H7 (cell line): Measurements from ENCODE around the gene MIA2. TPM values are rescaled to one million over a fixed set of nuclear protein-coding genes. Genes with fewer than 3 reads are reported as not detected.
"Not testable (repeated sequence)": the region's sequence is repeated elsewhere in the genome, so short reads cannot be mapped to it uniquely, and the experiment has no call there.

Experiments
- DNase-seq: peaks from one replicate; pipeline ENCODE4 v3.0.0; 2012
- H3K27me3 ChIP-seq: 2 replicates; pipeline ENCODE4 v1.6.0; 2011; ENCODE audit warnings: mild to moderate bottlenecking, low read length; ENCODE audit not compliant: control insufficient read depth, insufficient read depth
- H3K36me3 ChIP-seq: replicated peaks from 2 replicates; pipeline ENCODE4 v1.5.1; 2011; ENCODE audit warnings: low read length; ENCODE audit not compliant: control insufficient read depth, insufficient read depth
- H3K4me3 ChIP-seq: 2 replicates; pipeline ENCODE4 v1.5.1; 2011; ENCODE audit warnings: low read depth, mild to moderate bottlenecking, control low read depth, low read length, moderate library complexity; ENCODE audit not compliant: insufficient read depth
- total RNA-seq: library from RNA; depleted of rRNA; stranded (reverse); fragments of >200 nt; shearing (Covaris generic); gene quantifications from 2 replicates; pipeline ENCODE4 v1.2.3, GENCODE V29; 2014

MIA2 gene
- total RNA-seq, 1 experiment from 2014 or later, result 11.0 TPM

GRCh38 chr14:39272918-39273317 lies 39.2 kb downstream of the MIA2 start:
- no peaks in the 10 kb centered on the region for H3K36me3 ChIP-seq
- DNase-seq, result no peak

DNA sequence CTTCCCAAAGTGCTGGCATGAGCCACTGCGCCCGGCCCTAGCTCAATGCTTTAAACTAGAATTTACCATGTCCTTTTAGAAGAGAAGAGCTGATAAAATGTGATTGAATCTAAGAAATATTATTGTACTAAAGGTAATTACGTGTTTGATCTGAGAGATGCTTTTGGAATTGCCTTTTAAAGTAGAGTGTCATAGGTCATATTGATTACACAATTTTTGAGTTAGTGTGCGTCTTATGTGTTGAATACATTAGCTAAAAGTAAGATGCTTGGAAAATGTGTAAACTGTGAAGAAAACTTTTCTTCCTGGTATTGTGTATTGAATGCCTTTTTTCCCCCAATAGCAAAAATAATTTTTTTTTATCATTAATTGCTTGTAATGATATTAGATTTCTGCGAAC lies 41.7 kb downstream of the MIA2 start:
- Histone ChIP-seq H3K4me3 (no peak overlapping the region), H3K36me3 (no peaks in the 10 kb centered on the region; the same call in 1 of the 2 replicates), H3K27me3 (no peaks in the 10 kb centered on the region)
- DNase-seq, result no peak

More at GRCh38 chr14:39272918-39273317, 39.2 kb downstream of the MIA2 start:
- Histone ChIP-seq H3K27me3 (no peaks in the 10 kb centered on the region), H3K4me3 (no peak overlapping the region)

DNA sequence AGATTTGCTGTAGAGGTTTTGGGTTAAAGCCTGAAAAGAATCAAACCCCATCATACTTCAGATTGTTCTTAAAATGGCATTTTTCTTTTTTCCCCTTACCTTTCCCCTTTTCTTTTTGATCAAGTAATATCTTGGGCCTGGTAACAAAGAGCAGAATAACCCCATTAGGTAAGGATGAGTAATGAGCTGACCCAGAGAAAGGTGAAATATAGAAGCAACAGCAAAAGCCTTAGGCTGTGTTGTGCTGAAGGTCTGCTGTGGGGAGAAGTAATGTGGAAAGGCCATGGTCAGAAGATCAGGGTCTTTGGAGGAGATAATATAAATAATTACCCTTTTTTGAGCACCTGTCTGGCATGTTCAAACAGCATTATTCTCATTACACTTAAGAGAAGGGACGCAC lies 42.3 kb downstream of the MIA2 start:
- Histone ChIP-seq H3K27me3 (no peaks in the 10 kb centered on the region), H3K36me3 (no peaks in the 10 kb centered on the region; the same call in 1 of the 2 replicates), H3K4me3 (no peak overlapping the region)
- no peak for DNase-seq

DNA sequence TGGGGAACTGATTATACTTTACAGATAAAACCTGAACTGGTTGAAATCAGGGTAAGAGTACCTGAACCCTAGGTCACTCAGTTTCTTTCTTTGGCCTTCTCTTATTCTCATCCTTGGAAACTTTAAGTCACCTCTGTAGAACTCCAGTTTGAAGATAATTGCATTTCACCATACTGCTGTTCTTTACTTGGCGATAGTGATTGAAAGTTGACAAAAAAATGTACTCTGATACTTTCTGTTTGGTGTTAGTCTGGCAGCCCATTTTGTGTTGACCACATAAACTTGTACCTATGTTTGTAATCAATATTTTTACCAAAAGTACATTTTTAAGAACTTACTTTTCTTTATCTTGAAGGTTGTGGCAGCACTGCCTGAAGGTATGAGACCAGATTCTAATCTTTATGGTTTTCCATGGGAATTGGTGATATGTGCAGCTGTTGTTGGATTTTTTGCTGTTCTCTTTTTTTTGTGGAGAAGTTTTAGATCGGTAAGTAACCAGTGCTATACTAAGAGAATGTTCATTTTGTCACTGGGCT lies 42.9 kb downstream of the MIA2 start:
- H3K4me3 ChIP-seq, result no peak overlapping the region
- DNase-seq, result no peak
- H3K36me3 ChIP-seq, result no peaks in the 10 kb centered on the region; the same call in 1 of the 2 replicates
- no peaks in the 10 kb centered on the region for H3K27me3 ChIP-seq

DNA sequence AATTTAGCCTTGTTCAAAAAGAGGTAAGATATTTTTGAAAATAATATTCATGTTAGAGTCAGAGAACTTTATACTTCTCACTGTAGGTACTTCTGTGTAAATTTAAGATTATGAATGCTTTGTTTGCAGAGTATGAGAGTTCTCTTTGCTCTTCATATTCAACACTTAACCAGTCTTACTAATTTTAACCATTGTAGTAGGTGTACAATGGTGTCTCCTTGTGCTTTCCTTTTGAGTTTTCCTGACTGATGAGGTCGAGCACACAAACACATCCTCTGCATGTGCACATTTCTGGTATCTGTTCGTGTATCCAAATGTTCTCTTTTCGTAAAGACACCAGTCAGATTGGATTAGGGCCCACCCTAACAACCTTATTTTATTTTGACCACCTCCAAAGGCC lies 45.8 kb downstream of the MIA2 start:
- no peak for DNase-seq
- Histone ChIP-seq H3K36me3 (no peaks in the 10 kb centered on the region; the same call in 1 of the 2 replicates), H3K4me3 (no peak overlapping the region)

DNA sequence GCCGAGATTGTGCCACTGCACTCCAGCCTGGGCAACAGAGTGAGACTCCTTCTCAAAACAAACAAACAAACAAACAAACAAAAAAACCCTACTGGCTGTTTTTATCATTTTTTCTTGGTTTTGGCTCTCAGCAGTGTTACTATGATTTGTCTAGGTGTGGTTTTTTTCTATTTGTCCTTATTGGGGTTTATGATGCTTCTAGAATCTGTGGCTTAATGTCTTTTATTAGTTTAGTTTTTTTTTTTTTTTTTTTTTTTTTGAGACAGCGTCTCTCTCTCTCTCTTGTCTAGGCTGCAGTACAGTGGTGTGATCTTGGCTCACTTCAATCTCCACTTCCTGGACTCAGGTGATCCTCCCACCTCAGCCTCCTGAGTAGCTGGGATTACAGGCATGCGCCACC lies 47.0 kb downstream of the MIA2 start:
- not testable (repeated sequence) for DNase-seq, H3K27me3 ChIP-seq, H3K36me3 ChIP-seq, H3K4me3 ChIP-seq

More for the DNA sequence above, 45.8 kb downstream of the MIA2 start:
- H3K27me3 ChIP-seq, result no peaks in the 10 kb centered on the region

DNA sequence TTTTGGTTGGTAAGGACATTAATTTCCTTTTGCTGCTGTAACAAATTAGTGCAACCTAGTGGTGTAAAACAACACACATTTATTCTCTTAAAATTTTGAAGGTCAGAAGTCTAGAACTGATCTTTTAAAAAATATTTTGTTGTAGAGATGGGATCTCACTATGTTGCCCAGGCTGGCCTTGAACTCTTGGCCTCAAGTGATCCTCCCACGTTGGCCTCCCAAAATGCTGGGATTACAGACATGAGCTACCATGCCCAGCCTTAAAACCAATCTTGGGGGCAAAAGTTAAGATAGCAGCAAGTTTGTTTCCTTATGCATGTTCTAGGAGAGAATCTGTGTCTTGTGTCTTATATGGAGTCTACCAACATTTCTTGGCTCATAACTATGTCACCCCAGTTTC lies 55.8 kb downstream of the MIA2 start:
- Histone ChIP-seq H3K27me3 (no peaks in the 10 kb centered on the region), H3K4me3 (no peak overlapping the region), H3K36me3 (no peaks in the 10 kb centered on the region; the same call in 1 of the 2 replicates)
- no peak for DNase-seq

DNA sequence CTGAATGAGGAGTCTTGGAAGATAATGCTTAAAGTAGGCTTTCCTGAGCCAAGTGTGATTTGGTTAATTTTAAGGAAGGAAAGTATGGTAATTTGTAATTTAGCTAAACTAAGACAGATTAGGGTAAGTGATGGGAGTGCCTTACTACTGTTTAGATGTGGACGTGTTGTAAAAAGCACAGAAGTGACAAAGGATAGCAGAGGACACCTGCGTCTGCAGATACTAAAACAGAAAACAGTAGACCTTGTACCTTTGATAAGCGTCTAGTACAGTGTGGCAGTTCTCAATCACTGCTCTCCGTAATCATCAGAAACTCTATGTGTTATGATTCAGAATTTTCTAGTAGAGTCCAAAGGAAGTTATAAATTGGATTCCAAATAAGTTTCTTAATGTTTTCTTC lies 58.0 kb downstream of the MIA2 start:
- H3K36me3 ChIP-seq, result no peaks in the 10 kb centered on the region; the same call in 1 of the 2 replicates
- no peak for DNase-seq

DNA sequence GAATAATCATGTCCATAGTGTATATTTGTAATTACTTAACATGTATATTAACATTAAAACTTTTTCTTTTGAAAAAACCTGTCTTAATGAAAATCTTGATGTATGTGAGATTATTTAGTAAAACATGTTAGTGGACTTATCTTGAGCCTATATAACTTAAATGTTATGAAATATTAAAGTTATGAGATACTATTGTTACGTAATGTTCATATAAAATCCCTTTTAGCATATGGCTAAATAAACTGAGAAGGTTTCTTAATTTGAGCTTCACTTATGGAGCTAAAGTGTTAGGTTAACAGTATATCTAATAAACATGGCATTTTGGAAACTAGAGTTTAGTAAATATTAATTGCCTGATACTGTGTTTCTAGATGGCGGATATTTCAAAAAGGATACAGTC lies 59.9 kb downstream of the MIA2 start:
- Histone ChIP-seq H3K27me3 (no peaks in the 10 kb centered on the region), H3K36me3 (peaks cover 2% of the 10 kb centered on the region; the same call in 1 of the 2 replicates), H3K4me3 (no peak overlapping the region)
- no peak for DNase-seq

More for the DNA sequence above, 58.0 kb downstream of the MIA2 start:
- Histone ChIP-seq H3K27me3 (no peaks in the 10 kb centered on the region), H3K4me3 (no peak overlapping the region)

GRCh38 chr14:39300389-39300788 lies 66.7 kb downstream of the MIA2 start:
- not testable (repeated sequence) for H3K4me3 ChIP-seq, DNase-seq, H3K36me3 ChIP-seq, H3K27me3 ChIP-seq

DNA sequence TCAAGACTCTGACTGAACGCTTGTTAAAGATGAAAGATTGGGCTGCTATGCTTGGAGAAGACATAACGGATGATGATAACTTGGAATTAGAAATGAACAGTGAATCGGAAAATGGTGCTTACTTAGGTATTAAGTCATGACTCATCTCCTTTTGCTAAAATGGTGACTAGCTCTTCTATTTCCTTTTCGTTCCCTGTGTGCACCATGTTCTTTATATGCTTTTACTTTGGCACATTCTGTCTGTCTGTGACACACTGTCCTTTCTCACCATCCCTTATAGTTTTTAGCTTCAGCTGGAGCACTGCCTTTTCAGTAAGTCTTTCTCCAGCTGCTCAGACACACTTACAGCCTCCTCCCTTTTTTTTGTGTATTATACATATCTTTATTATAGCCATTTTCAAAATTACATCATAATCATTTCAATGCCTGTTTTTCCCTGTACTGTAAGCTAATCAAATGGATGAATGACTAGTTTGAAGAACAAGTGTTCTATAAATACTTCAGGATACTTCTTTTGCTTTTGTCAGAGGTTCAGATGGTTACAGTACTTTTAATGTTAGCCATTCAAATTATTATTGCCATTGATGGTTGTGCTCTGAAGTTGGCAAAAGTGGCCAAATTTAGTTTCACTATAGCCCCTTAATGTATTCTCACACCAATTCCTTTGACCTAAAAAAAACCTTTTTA lies 68.6 kb downstream of the MIA2 start:
- H3K36me3 ChIP-seq, result peaks cover 2% of the 10 kb centered on the region; the same call in 1 of the 2 replicates
- H3K4me3 ChIP-seq, result no peak overlapping the region
- DNase-seq, result no peak
- no peaks in the 10 kb centered on the region for H3K27me3 ChIP-seq

DNA sequence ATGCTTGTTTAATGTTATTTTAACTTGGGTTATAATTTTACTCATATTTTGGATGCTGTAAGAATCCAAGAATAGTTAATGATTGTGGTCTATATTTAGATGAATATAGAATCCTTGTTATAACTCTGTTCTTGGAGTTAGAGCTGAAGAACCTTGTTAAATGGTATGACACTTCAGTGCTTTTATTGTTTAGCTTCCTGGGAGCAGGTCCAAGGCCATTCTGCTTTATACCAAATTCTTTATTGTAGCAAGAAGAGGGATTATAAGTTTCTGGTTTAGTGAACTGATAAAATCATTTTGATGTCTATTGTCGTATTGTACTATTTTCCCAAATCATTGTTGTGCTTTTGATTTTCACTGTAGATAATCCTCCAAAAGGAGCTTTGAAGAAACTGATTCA lies 69.4 kb downstream of the MIA2 start:
- no peaks in the 10 kb centered on the region for H3K27me3 ChIP-seq
- H3K36me3 ChIP-seq, result no peaks in the 10 kb centered on the region
- DNase-seq, result no peak
- no peak overlapping the region for H3K4me3 ChIP-seq

- DNase-seq, result no peak
- Histone ChIP-seq H3K27me3 (no peaks in the 10 kb centered on the region), H3K36me3 (no peaks in the 10 kb centered on the region), H3K4me3 (no peak overlapping the region)
Measured at GRCh38 chr14:39307815-39308214, 74.1 kb downstream of the MIA2 start.

DNA sequence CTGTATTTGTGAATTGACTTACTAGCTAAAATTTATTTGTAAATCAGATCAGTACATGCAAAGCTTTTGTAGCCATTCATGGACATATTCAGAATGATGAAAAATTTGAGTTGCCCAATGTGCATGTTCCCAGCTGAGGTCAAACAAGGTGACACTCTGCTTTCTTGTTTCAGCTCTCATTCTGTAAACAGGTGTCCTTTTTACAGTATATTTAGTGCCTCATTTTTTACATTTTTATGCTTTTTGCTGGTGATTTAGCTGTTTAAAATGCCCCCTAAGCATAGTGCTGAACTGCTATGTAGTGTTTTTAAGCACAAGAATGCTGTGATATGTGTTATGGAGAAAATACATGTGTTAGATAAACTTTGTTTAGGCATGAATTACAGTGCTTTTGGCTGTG lies 76.3 kb downstream of the MIA2 start:
- no peak for DNase-seq
- Histone ChIP-seq H3K4me3 (no peak overlapping the region), H3K36me3 (no peaks in the 10 kb centered on the region), H3K27me3 (no peaks in the 10 kb centered on the region)

DNA sequence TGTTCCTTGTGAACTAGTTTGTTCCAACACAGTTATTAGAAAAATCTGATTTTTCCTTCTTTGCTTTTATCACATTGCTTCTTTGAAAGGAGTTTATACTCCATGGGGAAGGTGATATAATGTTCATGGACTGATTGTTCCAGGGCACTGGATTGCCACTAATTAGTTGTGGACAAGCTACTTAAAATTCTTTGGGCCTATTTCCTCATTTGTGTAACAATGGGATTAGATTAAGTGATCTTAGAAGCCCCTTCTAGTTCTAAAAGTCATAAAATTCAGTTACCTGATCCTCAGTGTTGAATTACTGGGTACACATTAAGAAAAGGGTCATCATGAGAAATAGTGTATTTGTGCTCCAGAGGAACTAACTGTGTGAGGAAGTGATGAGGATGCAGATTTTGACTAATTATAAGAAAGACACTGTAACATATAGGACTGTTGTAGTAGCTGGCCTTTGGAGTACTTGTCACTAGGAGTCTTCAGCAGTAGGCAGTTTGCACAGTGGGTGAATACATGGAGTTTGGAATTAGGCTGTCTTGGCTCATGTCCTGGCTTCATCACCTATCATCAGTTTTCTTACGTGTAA lies 82.2 kb downstream of the MIA2 start:
- no peak overlapping the region for H3K4me3 ChIP-seq
- no peaks in the 10 kb centered on the region for H3K36me3 ChIP-seq
- no peak for DNase-seq
- no peaks in the 10 kb centered on the region for H3K27me3 ChIP-seq
